NCI-H146 (cell line): ENCODE measurements around the gene DBNDD1.
"Not testable (repeated sequence)": the region's sequence is repeated elsewhere in the genome, so short reads cannot be mapped to it uniquely, and the experiment has no call there.

ENCODE experiments used
- DNase-seq: peaks from one replicate; lab custom pipeline; 2025; lab: John Stamatoyannopoulos, UW

DBNDD1 gene

GRCh38 chr16:90011908-90012501 is 7.3 kb downstream of the DBNDD1 start:
- DNase-seq, result no peak

- DNase-seq, result no peak
Measured at GRCh38 chr16:90011508-90011819, 7.8 kb downstream of the DBNDD1 start.

- DNase-seq, result no peak
Measured at GRCh38 chr16:90010676-90011507, 8.4 kb downstream of the DBNDD1 start.

- DNase-seq, result no peak
Measured at GRCh38 chr16:90009172-90009899, 9.9 kb downstream of the DBNDD1 start.

- no peak for DNase-seq
Measured at GRCh38 chr16:90008708-90009145, 10.5 kb downstream of the DBNDD1 start.

- not testable (repeated sequence) for DNase-seq
Measured at GRCh38 chr16:90007635-90008234, 11.5 kb downstream of the DBNDD1 start.

- DNase-seq, result no peak
Measured at GRCh38 chr16:90007015-90007414, 12.2 kb downstream of the DBNDD1 start.

GRCh38 chr16:90005956-90006663 is 13.1 kb downstream of the DBNDD1 start:
- no peak for DNase-seq

- no peak for DNase-seq
Measured at GRCh38 chr16:90004577-90004976, 14.7 kb downstream of the DBNDD1 start.

GRCh38 chr16:90002759-90003158 is 16.5 kb downstream of the DBNDD1 start:
- no peak for DNase-seq

GRCh38 chr16:90001761-90002503 is 17.3 kb downstream of the DBNDD1 start:
- no peak for DNase-seq

- DNase-seq, result no peak
Measured at GRCh38 chr16:90000733-90001427, 18.4 kb downstream of the DBNDD1 start.

- no peak for DNase-seq
Measured at GRCh38 chr16:89999831-90000574, 19.3 kb downstream of the DBNDD1 start.

- DNase-seq, result no peak
Measured at GRCh38 chr16:89996178-89996489, 23.1 kb downstream of the DBNDD1 start.

GRCh38 chr16:89995475-89996177 is 23.6 kb downstream of the DBNDD1 start:
- peak; percentile 19 for DNase-seq

- peak; percentile 62 for DNase-seq
Measured at GRCh38 chr16:89994721-89995474, 24.4 kb downstream of the DBNDD1 start.

- DNase-seq, result no peak
Measured at GRCh38 chr16:89994389-89994720, 24.9 kb downstream of the DBNDD1 start.

GRCh38 chr16:89993971-89994370 is 25.3 kb downstream of the DBNDD1 start:
- peak; percentile 52 for DNase-seq

GRCh38 chr16:89993377-89993776 is 25.9 kb downstream of the DBNDD1 start:
- DNase-seq, result no peak
